MM.1S (cell line): ENCODE results near the gene MYOCD.

Source experiments
- DNase-seq: peaks from one replicate; pipeline ENCODE4 v3.0.0-alpha.2; 2015
- H2AFZ ChIP-seq: fragments of 300-600 bp; sonication (generic); 2 replicates; pipeline ENCODE4 v1.6.0; 2016; ENCODE audit warnings: antibody characterized with exemption, low read length
- H3F3A ChIP-seq: fragments of 300-600 bp; sonication (generic); 2 replicates; pipeline ENCODE4 v1.6.1; 2016; ENCODE audit warnings: mild to moderate bottlenecking, antibody characterized with exemption, low read length, moderate library complexity, mixed read lengths; ENCODE audit not compliant: insufficient read depth
- H3K27ac ChIP-seq: fragments of 300-600 bp; sonication (generic); 2 replicates; pipeline ENCODE4 v1.5.1; 2016; ENCODE audit warnings: mild to moderate bottlenecking, low read length
- H3K27me3 ChIP-seq: fragments of 300-600 bp; sonication (generic); replicated peaks from 2 replicates; pipeline ENCODE4 v1.6.0; 2016; ENCODE audit warnings: low read length; ENCODE audit not compliant: insufficient read depth
- H3K36me3 ChIP-seq: fragments of 300-600 bp; sonication (generic); replicated peaks from 2 replicates; pipeline ENCODE4 v1.6.1; 2016; ENCODE audit warnings: mild to moderate bottlenecking, low read length, mixed read lengths; ENCODE audit not compliant: insufficient read depth
- H3K4me1 ChIP-seq: fragments of 300-600 bp; sonication (generic); 2 replicates; pipeline ENCODE4 v1.6.1; 2016; ENCODE audit warnings: low read length, mixed read lengths
- H3K4me2 ChIP-seq: fragments of 300-600 bp; sonication (generic); 2 replicates; pipeline ENCODE4 v1.6.0; 2016; ENCODE audit warnings: low read depth, low read length
- H3K4me3 ChIP-seq: fragments of 300-600 bp; sonication (generic); 2 replicates; pipeline ENCODE4 v1.5.1; 2016; ENCODE audit warnings: low read length, mixed read lengths
- H3K79me2 ChIP-seq: fragments of 300-600 bp; sonication (generic); 2 replicates; pipeline ENCODE4 v1.6.1; 2016; ENCODE audit warnings: mixed run types, low read length, mixed read lengths
- H3K9ac ChIP-seq: fragments of 300-600 bp; sonication (generic); 2 replicates; pipeline ENCODE4 v1.6.1; 2016; ENCODE audit warnings: low read length, mixed read lengths
- H3K9me2 ChIP-seq: fragments of 300-600 bp; sonication (generic); replicated peaks from 2 replicates; pipeline ENCODE4 v1.6.1; 2016; ENCODE audit warnings: mild to moderate bottlenecking, low read length, mixed read lengths; ENCODE audit not compliant: insufficient read depth
- H3K9me3 ChIP-seq: fragments of 300-600 bp; sonication (generic); replicated peaks from 2 replicates; pipeline ENCODE4 v1.6.1; 2016; ENCODE audit warnings: mild to moderate bottlenecking, low read length, mixed read lengths; ENCODE audit not compliant: insufficient read depth
- H4K20me1 ChIP-seq: fragments of 300-600 bp; sonication (generic); 2 replicates; pipeline ENCODE4 v1.6.1; 2016; ENCODE audit warnings: mild to moderate bottlenecking, low read length, moderate library complexity, mixed read lengths; ENCODE audit not compliant: insufficient read depth
- CTCF ChIP-seq: fragments of 300-600 bp; sonication (generic); IDR thresholded peaks from 2 replicates; pipeline ENCODE4 v1.5.1; 2016; ENCODE audit warnings: antibody characterized with exemption, low read length, mixed read lengths
- EZH2 ChIP-seq: fragments of 300-600 bp; sonication (generic); optimal IDR thresholded peaks from 2 replicates; pipeline ENCODE3; 2017; ENCODE audit warnings: low read depth, mild to moderate bottlenecking, antibody characterized with exemption, low read length, mixed read lengths
- EZH2phosphoT487 ChIP-seq: fragments of 300-600 bp; sonication (generic); IDR thresholded peaks from 2 replicates; pipeline ENCODE4 v1.6.1; 2018; ENCODE audit warnings: antibody characterized with exemption, low read length

The MYOCD gene, protein sequence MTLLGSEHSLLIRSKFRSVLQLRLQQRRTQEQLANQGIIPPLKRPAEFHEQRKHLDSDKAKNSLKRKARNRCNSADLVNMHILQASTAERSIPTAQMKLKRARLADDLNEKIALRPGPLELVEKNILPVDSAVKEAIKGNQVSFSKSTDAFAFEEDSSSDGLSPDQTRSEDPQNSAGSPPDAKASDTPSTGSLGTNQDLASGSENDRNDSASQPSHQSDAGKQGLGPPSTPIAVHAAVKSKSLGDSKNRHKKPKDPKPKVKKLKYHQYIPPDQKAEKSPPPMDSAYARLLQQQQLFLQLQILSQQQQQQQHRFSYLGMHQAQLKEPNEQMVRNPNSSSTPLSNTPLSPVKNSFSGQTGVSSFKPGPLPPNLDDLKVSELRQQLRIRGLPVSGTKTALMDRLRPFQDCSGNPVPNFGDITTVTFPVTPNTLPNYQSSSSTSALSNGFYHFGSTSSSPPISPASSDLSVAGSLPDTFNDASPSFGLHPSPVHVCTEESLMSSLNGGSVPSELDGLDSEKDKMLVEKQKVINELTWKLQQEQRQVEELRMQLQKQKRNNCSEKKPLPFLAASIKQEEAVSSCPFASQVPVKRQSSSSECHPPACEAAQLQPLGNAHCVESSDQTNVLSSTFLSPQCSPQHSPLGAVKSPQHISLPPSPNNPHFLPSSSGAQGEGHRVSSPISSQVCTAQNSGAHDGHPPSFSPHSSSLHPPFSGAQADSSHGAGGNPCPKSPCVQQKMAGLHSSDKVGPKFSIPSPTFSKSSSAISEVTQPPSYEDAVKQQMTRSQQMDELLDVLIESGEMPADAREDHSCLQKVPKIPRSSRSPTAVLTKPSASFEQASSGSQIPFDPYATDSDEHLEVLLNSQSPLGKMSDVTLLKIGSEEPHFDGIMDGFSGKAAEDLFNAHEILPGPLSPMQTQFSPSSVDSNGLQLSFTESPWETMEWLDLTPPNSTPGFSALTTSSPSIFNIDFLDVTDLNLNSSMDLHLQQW

GRCh38 chr17:12665263-12666210, at the start of gene MYOCD:
Gene MYOCD, plus strand, starts transcription at chr17:12665890. Its CDS starts 299 bp downstream, at chr17:12666189.
- Histone ChIP-seq H3K79me2 (no peaks in the 10 kb centered on the region), H3K4me1 (no peaks in the 10 kb centered on the region), H3K9me3 (no peaks in the 10 kb centered on the region), H3K36me3 (no peaks in the 10 kb centered on the region), H3K9ac (no peak within 1 kb of the TSS), H3F3A (no peaks in the 10 kb centered on the region), H3K27ac (no peak within 1 kb of the TSS), H2AFZ (no peak within 1 kb of the TSS), H3K4me2 (no peak within 1 kb of the TSS), H4K20me1 (no peaks in the 10 kb centered on the region), H3K9me2 (no peaks in the 10 kb centered on the region), H3K4me3 (no peak within 1 kb of the TSS), H3K27me3 (no peaks in the 10 kb centered on the region)
- TF ChIP-seq EZH2phosphoT487 (no peak), CTCF (no peak), EZH2 (no peak)
- no peak for DNase-seq

DNA sequence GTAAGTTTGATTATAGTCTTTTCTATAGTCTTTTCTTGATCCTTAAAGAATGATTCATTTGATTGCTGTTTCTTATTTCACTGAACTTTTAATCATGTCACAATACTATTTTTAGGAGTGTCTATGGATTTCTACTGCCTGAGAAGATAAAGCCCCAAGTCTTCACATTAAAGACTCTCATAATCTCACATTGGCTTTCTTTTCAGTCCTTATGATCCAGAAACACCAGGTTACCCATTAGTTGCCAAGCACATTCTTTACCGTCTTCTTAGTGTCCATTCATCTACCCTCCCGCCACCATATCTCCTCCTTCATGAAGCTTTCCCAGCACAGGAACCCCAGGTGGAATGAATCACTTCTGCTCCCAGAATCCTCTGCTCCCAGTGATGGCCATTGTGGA, 49.5 kb upstream of the MYOCD start:
- Histone ChIP-seq H3K9ac (no peak overlapping the region), H3K9me2 (no peaks in the 10 kb centered on the region), H3K27ac (no peak overlapping the region), H3K79me2 (no peaks in the 10 kb centered on the region), H3K4me3 (no peak overlapping the region), H3K36me3 (no peaks in the 10 kb centered on the region), H3K9me3 (no peaks in the 10 kb centered on the region), H3F3A (no peaks in the 10 kb centered on the region), H3K4me1 (no peaks in the 10 kb centered on the region), H3K27me3 (no peaks in the 10 kb centered on the region), H4K20me1 (no peaks in the 10 kb centered on the region), H3K4me2 (no peak overlapping the region), H2AFZ (no peak overlapping the region)
- DNase-seq = no peak
- TF ChIP-seq EZH2phosphoT487 = no peak
- no peak for TF ChIP-seq EZH2
- TF ChIP-seq CTCF = no peak

- no peaks in the 10 kb centered on the region for H3F3A ChIP-seq
- H3K27me3 ChIP-seq = no peaks in the 10 kb centered on the region
- H3K4me1 ChIP-seq = no peaks in the 10 kb centered on the region
- no peak overlapping the region for H3K4me2 ChIP-seq
- H2AFZ ChIP-seq = no peak overlapping the region
- no peak overlapping the region for H3K27ac ChIP-seq
- no peaks in the 10 kb centered on the region for H3K36me3 ChIP-seq
- no peak overlapping the region for H3K4me3 ChIP-seq
- H3K9me2 ChIP-seq = no peaks in the 10 kb centered on the region
- no peak for DNase-seq
- no peaks in the 10 kb centered on the region for H3K79me2 ChIP-seq
- TF ChIP-seq EZH2phosphoT487 (no peak), EZH2 (no peak), CTCF (no peak)
- H3K9me3 ChIP-seq = no peaks in the 10 kb centered on the region
- H4K20me1 ChIP-seq = no peaks in the 10 kb centered on the region
- no peak overlapping the region for H3K9ac ChIP-seq
These were observed 47.1 kb upstream of the MYOCD start for GRCh38 chr17:12618557-12618956.
